AG09309 (cell line): ENCODE measurements around the gene SPAG16.
"Not testable (repeated sequence)": the region's sequence is repeated elsewhere in the genome, so short reads cannot be mapped to it uniquely, and the experiment has no call there.

Source experiments
- DNase-seq: peaks from one replicate; pipeline ENCODE4 v3.0.0-alpha.2; 2010; ENCODE audit warnings: low read depth
- H3K4me3 ChIP-seq: 2 replicates; pipeline ENCODE4 v1.5.1; 2011; ENCODE audit warnings: mild to moderate bottlenecking, low read depth, low read length, moderate library complexity; ENCODE audit not compliant: control insufficient read depth
- CTCF ChIP-seq: IDR thresholded peaks from 2 replicates; pipeline ENCODE4 v1.5.1; 2011; ENCODE audit warnings: mild to moderate bottlenecking, low read depth, low read length, inconsistent platforms; ENCODE audit not compliant: insufficient read depth, control insufficient read depth; ENCODE audit errors: missing control alignments

SPAG16 gene

GRCh38 chr2:213703406-213704098 is 419.3 kb downstream of the SPAG16 start:
- DNase-seq, result no peak
- no peak overlapping the region for H3K4me3 ChIP-seq

GRCh38 chr2:213710164-213710563 is 425.9 kb downstream of the SPAG16 start:
- no peak for TF ChIP-seq CTCF
- no peak overlapping the region for H3K4me3 ChIP-seq
- DNase-seq, result no peak

More at GRCh38 chr2:213703406-213704098, 419.3 kb downstream of the SPAG16 start:
- no peak for TF ChIP-seq CTCF

- not testable (repeated sequence) for DNase-seq, H3K4me3 ChIP-seq
Measured at GRCh38 chr2:213718411-213718810, 434.1 kb downstream of the SPAG16 start.

- no peak for DNase-seq
- H3K4me3 ChIP-seq, result no peak overlapping the region
- no peak for TF ChIP-seq CTCF
Measured at GRCh38 chr2:213722565-213722964, 438.3 kb downstream of the SPAG16 start.

GRCh38 chr2:213723041-213723560 is 438.8 kb downstream of the SPAG16 start:
- no peak for TF ChIP-seq CTCF
- no peak for DNase-seq
- H3K4me3 ChIP-seq, result no peak overlapping the region

- no peak for DNase-seq
- H3K4me3 ChIP-seq, result no peak overlapping the region
- TF ChIP-seq CTCF, result no peak
Measured at GRCh38 chr2:213723707-213724106, 439.4 kb downstream of the SPAG16 start.

GRCh38 chr2:213726101-213726500 is 441.8 kb downstream of the SPAG16 start:
- TF ChIP-seq CTCF, result no peak
- DNase-seq, result no peak
- H3K4me3 ChIP-seq, result no peak overlapping the region
